Rectal smooth muscle tissue (tissue), 1 donor: ENCODE measurements around the gene PRSS56.

Experiments
- H3K27ac ChIP-seq: one replicate; pipeline ENCODE4 v1.7.0; 2013; ENCODE audit warnings: low read depth, low read length, inconsistent platforms
- H3K27me3 ChIP-seq: one replicate; pipeline ENCODE4 v1.7.0; 2013; ENCODE audit warnings: low read length; ENCODE audit not compliant: control insufficient read depth, insufficient read depth
- H3K36me3 ChIP-seq: one replicate; pipeline ENCODE4 v1.7.0; 2013; ENCODE audit warnings: low read length; ENCODE audit not compliant: control insufficient read depth, insufficient read depth
- H3K4me1 ChIP-seq: one replicate; pipeline ENCODE4 v1.7.0; 2013; ENCODE audit warnings: low read length; ENCODE audit not compliant: control insufficient read depth, insufficient read depth
- H3K4me3 ChIP-seq: one replicate; pipeline ENCODE4 v1.7.0; 2013; ENCODE audit warnings: low read length
- H3K9ac ChIP-seq: one replicate; pipeline ENCODE4 v1.7.0; 2013; ENCODE audit warnings: low read length

The PRSS56 gene

DNA sequence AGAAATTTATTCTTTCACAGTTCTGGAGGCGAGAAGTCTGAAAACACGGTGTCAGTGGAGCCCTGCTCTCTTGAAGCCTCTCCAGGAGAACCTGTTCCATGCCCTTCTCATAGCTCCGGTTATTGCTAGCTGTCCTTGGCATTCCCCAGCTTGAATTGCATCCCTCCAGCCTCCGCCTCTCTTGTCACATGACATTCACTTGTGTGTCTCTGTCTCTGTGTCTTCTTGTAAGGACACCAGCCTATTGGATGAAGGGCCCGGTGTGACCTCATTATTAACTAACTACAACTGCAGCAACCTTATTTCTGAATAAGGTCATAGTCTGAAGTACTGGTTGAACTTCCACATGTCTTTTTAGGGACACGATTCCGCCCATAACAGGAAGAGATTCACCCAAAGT is 4.5 kb upstream of the PRSS56 start:
- Histone ChIP-seq H3K4me3 (no peak overlapping the region), H3K36me3 (no peaks in the 10 kb centered on the region), H3K27me3 (no peaks in the 10 kb centered on the region), H3K4me1 (no peaks in the 10 kb centered on the region), H3K27ac (no peak overlapping the region), H3K9ac (no peak overlapping the region)

DNA sequence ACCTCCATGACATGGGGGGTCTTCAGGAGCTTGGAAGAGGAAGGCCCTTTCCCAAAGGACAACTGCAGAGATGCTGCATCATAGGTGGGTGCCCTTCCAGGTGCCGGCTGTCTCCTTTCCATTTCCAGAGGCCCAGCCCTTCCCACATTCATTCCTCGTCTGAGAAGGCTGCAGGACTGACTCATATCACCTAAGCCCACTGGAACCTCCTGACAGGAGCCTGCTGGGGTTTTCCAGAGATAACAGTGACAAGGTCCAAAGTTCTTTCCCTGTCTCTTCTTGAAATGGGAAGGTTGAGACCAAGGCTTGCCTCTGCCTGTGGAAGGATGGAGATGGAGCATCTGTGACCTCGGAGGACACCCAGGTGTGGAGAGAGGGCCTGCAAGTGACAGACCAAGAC is 3.6 kb upstream of the PRSS56 start:
- Histone ChIP-seq H3K4me1 (no peaks in the 10 kb centered on the region), H3K4me3 (no peak overlapping the region), H3K9ac (no peak overlapping the region), H3K27ac (no peak overlapping the region), H3K27me3 (peaks cover 4% of the 10 kb centered on the region), H3K36me3 (no peaks in the 10 kb centered on the region)

DNA sequence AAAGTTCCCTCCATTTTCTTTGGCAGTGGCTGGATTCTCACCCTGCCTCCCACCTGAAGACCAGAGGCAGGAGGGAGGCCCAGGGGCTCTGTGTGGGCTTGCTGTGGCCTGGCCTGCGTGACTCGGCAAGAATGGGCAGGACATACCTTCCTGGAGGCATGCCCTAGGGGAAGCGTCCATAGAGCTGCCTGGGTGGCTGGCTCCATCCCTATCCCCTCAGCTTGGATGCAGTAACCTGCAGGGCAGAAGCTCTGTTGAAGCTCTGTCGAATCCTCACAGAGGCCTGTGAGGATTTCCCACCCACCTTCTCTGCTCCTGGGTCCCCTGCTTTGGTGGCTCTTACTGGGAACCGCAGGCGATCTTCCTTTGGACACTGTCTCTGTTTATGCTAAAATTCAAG is 1.3 kb upstream of the PRSS56 start:
- Histone ChIP-seq H3K27ac (no peak overlapping the region), H3K36me3 (no peaks in the 10 kb centered on the region), H3K9ac (no peak overlapping the region), H3K4me3 (no peak overlapping the region), H3K27me3 (peaks cover 22% of the 10 kb centered on the region), H3K4me1 (no peaks in the 10 kb centered on the region)

DNA sequence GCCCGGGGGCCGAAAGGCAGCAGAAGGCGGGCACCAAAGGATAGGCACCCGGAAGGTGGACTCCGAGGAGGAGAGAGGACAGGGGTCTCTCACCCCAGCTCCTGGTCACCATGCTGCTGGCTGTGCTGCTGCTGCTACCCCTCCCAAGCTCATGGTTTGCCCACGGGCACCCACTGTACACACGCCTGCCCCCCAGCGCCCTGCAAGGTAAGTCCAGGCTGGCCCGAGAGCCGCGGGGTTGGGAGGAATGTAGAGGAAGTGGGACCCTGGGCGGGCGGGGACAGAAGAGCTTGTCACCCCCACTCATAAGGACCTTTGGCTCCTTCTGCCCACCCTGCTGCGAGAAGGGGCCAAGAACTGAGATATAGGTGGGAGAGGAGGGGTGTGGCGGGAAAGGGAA is 301 bp downstream of the PRSS56 start:
- Histone ChIP-seq H3K27ac (no peak overlapping the region), H3K9ac (no peak overlapping the region), H3K27me3 (peaks cover 31% of the 10 kb centered on the region), H3K4me3 (no peak overlapping the region), H3K4me1 (no peaks in the 10 kb centered on the region), H3K36me3 (no peaks in the 10 kb centered on the region)

DNA sequence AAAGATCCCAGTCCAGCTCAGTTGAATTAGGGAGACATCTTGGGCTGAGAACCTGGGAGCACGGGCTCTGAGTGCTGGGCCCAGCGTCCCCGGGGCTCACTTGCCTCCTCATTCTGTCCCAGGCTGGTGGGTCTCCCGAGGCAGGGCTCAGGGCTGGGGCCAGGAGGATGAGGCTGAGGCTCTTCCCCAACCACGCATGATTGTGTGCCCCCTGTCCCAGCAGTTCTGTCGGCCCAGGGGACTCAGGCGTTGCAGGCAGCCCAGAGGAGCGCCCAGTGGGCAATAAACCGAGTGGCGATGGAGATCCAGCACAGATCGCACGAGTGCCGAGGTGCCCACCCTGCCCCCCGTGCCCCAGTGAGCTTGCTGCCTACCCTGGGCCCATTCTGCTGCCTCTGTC is 910 bp downstream of the PRSS56 start:
- H3K27ac ChIP-seq: no peak overlapping the region
- peaks cover 31% of the 10 kb centered on the region for H3K27me3 ChIP-seq

DNA sequence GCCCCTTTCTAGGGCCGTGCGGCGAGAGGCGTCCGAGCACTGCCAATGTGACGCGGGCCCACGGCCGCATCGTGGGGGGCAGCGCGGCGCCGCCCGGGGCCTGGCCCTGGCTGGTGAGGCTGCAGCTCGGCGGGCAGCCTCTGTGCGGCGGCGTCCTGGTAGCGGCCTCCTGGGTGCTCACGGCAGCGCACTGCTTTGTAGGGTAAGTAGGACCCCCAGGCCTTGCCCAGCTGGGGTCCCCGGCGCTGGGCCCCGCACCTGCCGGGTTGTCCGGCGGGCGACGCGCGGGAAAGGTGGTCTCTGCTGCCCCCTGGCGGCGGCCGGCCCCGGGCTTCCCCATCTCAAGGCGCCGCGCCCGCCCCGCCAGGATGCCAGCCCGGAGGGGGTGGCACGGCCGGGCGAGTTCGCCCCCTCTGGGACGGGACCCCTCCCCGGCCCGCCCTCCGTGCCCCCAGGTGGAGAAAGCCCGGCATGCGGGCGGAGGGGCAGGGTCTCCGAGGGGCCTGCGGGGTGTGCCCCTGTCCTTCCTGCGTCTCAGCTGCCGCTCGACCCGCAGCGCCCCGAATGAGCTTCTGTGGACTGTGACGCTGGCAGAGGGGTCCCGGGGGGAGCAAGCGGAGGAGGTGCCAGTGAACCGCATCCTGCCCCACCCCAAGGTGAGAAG is 1.9 kb downstream of the PRSS56 start:
- Histone ChIP-seq H3K4me1 (no peaks in the 10 kb centered on the region), H3K36me3 (no peaks in the 10 kb centered on the region), H3K4me3 (no peak overlapping the region), H3K27ac (no peak overlapping the region), H3K9ac (no peak overlapping the region), H3K27me3 (peaks cover 31% of the 10 kb centered on the region)

More for the DNA sequence above, 910 bp downstream of the PRSS56 start:
- Histone ChIP-seq H3K9ac (no peak overlapping the region), H3K4me3 (no peak overlapping the region), H3K36me3 (no peaks in the 10 kb centered on the region), H3K4me1 (no peaks in the 10 kb centered on the region)

DNA sequence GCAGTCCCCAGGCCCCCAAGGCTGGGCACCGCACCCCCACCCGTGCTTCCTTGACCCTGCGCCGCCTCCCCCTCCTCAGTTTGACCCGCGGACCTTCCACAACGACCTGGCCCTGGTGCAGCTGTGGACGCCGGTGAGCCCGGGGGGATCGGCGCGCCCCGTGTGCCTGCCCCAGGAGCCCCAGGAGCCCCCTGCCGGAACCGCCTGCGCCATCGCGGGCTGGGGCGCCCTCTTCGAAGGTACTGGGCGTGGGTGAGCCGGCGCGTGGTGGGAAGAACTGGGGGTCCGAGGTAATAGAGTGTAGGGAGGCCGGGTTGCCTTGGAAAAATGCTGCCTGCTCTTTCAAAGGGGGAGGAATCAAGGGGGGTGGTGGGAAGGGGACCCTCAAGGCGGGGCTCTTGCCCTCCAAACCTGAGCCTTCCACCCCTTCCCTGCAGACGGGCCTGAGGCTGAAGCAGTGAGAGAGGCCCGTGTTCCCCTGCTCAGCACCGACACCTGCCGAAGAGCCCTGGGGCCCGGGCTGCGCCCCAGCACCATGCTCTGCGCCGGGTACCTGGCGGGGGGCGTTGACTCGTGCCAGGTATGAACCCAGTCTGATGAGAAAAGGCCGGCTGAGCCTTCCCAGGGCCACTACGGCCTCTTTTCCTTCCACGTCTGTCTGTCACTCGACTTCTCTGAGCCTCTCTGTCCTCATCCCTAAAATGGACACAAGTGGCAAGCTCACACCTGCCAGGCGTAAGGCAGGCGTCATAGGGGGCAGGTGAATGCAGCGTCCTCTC is 2.6 kb downstream of the PRSS56 start:
- peaks cover 31% of the 10 kb centered on the region for H3K27me3 ChIP-seq
- H3K4me1 ChIP-seq: no peaks in the 10 kb centered on the region
- H3K36me3 ChIP-seq: no peaks in the 10 kb centered on the region
- H3K4me3 ChIP-seq: no peak overlapping the region
- H3K27ac ChIP-seq: no peak overlapping the region
- no peak overlapping the region for H3K9ac ChIP-seq

DNA sequence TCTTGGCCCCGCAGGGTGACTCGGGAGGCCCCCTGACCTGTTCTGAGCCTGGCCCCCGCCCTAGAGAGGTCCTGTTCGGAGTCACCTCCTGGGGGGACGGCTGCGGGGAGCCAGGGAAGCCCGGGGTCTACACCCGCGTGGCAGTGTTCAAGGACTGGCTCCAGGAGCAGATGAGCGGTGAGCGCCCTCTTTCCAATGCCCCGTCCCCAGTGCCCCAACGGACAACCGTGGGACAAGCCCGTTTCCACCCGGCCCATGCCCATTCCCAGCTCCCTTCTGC is 3.2 kb downstream of the PRSS56 start:
- Histone ChIP-seq H3K36me3 (no peaks in the 10 kb centered on the region), H3K27ac (no peak overlapping the region), H3K9ac (no peak overlapping the region), H3K4me3 (no peak overlapping the region), H3K4me1 (no peaks in the 10 kb centered on the region), H3K27me3 (peaks cover 31% of the 10 kb centered on the region)

DNA sequence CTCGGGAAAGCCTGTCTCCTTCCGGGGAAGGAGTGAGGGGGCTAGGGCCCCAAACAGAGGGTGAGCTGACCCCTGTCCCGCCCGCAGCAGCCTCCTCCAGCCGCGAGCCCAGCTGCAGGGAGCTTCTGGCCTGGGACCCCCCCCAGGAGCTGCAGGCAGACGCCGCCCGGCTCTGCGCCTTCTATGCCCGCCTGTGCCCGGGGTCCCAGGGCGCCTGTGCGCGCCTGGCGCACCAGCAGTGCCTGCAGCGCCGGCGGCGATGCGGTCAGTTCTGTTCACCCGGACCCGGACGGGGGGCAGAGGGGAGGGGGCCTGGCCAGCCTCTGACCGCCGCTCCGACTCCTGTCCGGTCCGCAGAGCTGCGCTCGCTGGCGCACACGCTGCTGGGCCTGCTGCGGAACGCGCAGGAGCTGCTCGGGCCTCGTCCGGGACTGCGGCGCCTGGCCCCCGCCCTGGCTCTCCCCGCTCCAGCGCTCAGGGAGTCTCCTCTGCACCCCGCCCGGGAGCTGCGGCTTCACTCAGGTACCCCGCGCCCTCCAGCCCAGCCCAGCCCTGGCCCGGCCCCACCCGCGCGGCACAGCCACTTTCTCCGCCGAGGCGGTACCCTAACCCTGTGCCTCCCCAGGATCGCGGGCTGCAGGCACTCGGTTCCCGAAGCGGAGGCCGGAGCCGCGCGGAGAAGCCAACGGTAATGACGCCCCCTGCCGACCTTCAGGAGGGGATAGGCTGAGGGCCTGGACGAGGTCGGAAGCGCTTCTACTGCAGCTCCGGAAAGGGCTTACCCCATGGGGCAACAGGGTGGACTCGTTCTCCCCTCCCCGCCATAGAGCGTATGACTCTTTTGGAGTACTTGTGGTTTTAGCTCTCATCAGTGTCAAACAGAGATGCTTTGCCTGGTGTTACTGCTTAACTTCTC is 3.8 kb downstream of the PRSS56 start:
- Histone ChIP-seq H3K4me1 (no peaks in the 10 kb centered on the region), H3K9ac (no peak overlapping the region), H3K27ac (no peak overlapping the region), H3K36me3 (no peaks in the 10 kb centered on the region), H3K27me3 (peaks cover 32% of the 10 kb centered on the region), H3K4me3 (no peak overlapping the region)

DNA sequence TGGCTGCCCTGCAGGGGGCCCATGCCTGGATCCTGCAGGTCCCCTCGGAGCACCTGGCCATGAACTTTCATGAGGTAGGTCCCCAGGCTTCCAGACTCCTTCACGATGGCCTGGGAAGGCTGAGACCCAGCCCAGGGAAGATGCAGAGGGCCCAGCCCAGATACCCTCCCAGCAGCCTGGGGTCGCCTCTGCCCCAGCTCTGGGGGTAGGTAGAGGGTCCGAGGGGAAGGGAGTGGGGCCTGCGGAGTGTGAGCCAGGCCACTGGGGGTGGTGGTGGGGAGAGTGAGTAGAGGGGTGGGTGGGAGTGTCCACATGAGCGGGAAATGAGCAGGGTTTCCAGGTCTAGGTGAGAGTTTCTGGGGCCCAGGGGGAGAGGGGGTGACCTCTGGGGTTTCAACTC is 4.6 kb downstream of the PRSS56 start:
- Histone ChIP-seq H3K9ac (no peak overlapping the region), H3K27ac (no peak overlapping the region), H3K4me3 (no peak overlapping the region), H3K27me3 (peaks cover 35% of the 10 kb centered on the region), H3K36me3 (no peaks in the 10 kb centered on the region), H3K4me1 (no peaks in the 10 kb centered on the region)

DNA sequence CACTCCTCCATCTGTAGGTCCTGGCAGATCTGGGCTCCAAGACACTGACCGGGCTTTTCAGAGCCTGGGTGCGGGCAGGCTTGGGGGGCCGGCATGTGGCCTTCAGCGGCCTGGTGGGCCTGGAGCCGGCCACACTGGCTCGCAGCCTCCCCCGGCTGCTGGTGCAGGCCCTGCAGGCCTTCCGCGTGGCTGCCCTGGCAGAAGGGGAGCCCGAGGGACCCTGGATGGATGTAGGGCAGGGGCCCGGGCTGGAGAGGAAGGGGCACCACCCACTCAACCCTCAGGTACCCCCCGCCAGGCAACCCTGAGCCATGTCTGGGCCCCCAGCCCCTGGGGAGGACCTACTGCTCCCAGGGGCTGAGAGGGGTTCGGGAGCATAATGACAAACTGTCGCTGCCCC is 5.0 kb downstream of the PRSS56 start:
- Histone ChIP-seq H3K4me1 (no peaks in the 10 kb centered on the region), H3K27me3 (peaks cover 35% of the 10 kb centered on the region), H3K4me3 (no peak overlapping the region), H3K9ac (no peak overlapping the region), H3K27ac (no peak overlapping the region), H3K36me3 (no peaks in the 10 kb centered on the region)

DNA sequence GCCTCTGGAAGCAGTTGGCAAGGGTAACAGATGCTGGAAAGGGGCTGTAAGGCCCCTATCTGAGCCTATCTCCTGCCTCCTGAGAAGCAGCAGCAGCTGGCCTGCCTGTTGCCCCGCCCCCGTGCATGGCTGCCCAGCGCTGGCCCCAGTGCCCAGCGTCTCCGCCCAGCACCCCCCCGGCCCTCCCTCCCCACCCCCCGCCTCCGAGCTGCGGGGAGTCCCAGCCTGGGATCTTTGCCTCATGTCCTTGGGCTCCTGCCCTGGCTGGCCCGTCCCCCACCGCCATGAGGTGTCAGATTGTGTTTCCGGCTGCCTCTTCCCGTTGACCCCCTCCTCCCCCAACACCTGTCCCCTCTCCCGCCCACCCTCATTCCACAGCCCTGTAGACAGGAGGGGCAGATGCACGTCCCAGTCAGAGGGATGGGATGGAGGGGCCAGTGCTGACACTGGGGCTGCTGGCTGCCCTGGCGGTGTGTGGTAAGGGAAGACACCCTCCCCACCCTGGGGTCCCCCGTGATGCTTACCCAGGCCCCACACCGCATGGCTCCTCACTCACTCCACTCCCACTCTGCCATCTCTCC is 5.7 kb downstream of the PRSS56 start, which contains the start of gene CHRND:
Gene CHRND, plus strand, starts transcription at position 370 of the 581 bp plus-strand sequence. Its CDS starts 56 bp downstream, at position 426.
- Histone ChIP-seq H3K9ac (no peak within 1 kb of the TSS), H3K27me3 (peaks cover 35% of the 10 kb centered on the region), H3K36me3 (no peaks in the 10 kb centered on the region), H3K27ac (no peak within 1 kb of the TSS), H3K4me3 (no peak within 1 kb of the TSS), H3K4me1 (no peaks in the 10 kb centered on the region)
